Measurements from ENCODE around the gene OR1C1. TPM values are rescaled to one million over a fixed set of nuclear protein-coding genes. Genes with fewer than 3 reads are reported as not detected.
"Not testable (repeated sequence)": the region's sequence is repeated elsewhere in the genome, so short reads cannot be mapped to it uniquely, and the experiment has no call there.

OR1C1 gene
- total RNA-seq, 1 donor from 2014 or later, result not detected

DNA sequence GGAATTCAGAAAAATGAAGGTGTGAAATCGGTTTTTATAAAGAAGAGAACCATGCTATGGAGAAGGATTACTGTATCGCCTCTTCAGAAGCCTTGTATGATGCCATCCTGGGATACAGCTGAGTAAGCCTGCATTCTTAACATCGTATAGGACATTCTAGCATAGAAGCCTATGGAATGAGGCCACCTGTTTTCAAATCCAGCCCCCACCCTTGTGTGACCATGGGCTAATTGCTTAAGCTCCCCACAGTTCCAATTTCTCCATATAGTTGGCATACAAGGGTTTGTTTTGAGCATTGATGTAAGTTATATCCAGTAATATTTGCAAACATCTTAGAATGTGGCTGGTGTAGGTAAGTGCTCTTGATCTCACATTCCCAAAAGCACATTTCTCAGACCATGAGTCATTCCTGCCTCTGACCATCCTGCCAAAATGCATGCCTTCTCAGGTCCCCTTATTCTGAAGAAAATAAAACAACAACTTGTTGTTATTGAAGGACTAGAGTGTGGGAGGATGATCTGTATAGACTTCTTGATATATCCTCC, 13.9 kb downstream of the OR1C1 start:
- DNase-seq (ENCODE audit: low read depth), result no peak
- no peak for TF ChIP-seq CTCF (conservative IDR thresholded peaks at IDR 0.05; ENCODE audit: low read depth, low read length)
- no peak overlapping the region for H3K4me3 ChIP-seq (ENCODE audit: low read depth, low read length)

GRCh38 chr1:247742215-247742760, 18.1 kb downstream of the OR1C1 start:
- not testable (repeated sequence) for H3K4me3 ChIP-seq (ENCODE audit: low read depth, low read length); DNase-seq (ENCODE audit: low read depth)

GRCh38 chr1:247741756-247742155, 18.6 kb downstream of the OR1C1 start:
- DNase-seq (ENCODE audit: low read depth), result no peak
- H3K4me3 ChIP-seq (ENCODE audit: low read depth, low read length), result no peak overlapping the region
- TF ChIP-seq CTCF (conservative IDR thresholded peaks at IDR 0.05; ENCODE audit: low read depth, low read length), result no peak

DNA sequence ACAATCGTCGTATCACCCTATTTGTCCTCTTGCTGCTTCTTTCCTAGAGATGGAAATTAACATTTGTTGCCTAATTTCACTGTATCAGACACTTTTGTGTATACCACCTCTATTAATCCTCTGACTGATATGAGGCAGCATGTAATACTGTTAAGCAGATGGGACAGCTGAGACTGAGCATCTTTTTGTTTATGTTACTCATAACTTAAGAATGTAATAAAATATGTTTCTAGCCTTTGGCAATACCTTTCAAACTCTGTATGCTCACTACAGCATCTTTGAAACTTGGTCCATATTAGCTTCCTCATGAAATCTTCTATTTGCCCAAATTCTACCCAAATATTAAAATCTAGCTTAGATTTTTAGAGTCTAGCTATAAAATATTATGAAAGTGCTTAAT, 19.6 kb downstream of the OR1C1 start:
- H3K4me3 ChIP-seq (ENCODE audit: low read depth, low read length), result no peak overlapping the region
- TF ChIP-seq CTCF (conservative IDR thresholded peaks at IDR 0.05; ENCODE audit: low read depth, low read length), result no peak
- DNase-seq (ENCODE audit: low read depth), result no peak

DNA sequence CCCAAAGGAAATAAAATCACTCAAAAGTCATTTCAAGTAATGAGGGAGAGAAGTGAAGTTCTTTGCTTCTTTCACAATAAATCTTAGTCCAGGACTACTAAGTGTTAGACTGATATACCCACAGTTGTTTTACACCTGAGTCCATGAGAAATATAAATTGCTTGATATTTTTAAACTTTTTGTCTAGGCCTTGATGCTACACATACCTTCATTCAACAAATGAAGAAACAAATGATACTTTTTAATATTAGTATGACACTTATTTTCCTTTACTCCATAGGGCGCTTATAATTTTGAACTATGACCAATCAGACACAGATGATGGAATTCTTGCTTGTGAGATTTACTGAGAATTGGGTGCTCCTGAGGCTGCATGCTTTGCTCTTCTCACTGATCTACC, 22.0 kb downstream of the OR1C1 start, which contains the start of gene OR14K1:
OR14K1 (plus strand) TSS at position 301 of the 400 bp plus-strand sequence; CDS start at position 301, 0 bp downstream.
- no peak for TF ChIP-seq CTCF (conservative IDR thresholded peaks at IDR 0.05; ENCODE audit: low read depth, low read length)

GRCh38 chr1:247721222-247721621, 39.1 kb downstream of the OR1C1 start:
- no peak for TF ChIP-seq CTCF (conservative IDR thresholded peaks at IDR 0.05; ENCODE audit: low read depth, low read length)
- no peak overlapping the region for H3K4me3 ChIP-seq (ENCODE audit: low read depth, low read length)
- DNase-seq (ENCODE audit: low read depth), result no peak

More for the DNA sequence above, 22.0 kb downstream of the OR1C1 start, which contains the start of gene OR14K1:
- no peak for DNase-seq (ENCODE audit: low read depth)
- no peak within 1 kb of the TSS for H3K4me3 ChIP-seq (ENCODE audit: low read depth, low read length)

DNA sequence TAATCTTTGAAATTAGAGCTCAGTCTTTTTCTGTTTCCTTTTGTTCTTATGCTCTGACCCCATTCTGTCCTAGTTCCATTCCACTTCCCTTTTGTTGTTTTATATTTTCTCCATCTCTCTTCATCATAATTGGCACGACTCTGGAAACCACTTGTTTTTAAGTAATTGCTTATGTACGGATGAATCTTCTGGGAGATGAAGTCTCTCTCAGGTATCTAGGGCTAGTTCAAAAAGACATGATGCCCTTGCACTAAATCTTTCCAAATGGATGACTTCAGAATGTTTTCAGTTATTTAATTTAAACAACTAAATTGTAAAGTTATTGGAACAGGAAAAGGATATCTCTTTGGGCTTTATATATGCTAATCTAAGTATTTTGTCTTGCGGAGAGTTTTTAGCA, 43.8 kb downstream of the OR1C1 start, which contains the start of gene OR6F1:
OR6F1 (minus strand) TSS at position 101 of the 400 bp plus-strand sequence. CDS start 3,891 bp downstream, outside the sequence.
- no peak for TF ChIP-seq CTCF (conservative IDR thresholded peaks at IDR 0.05; ENCODE audit: low read depth, low read length)
- no peak for DNase-seq (ENCODE audit: low read depth)
- no peak within 1 kb of the TSS for H3K4me3 ChIP-seq (ENCODE audit: low read depth, low read length)

Data from epithelial cell of proximal tubule (primary cell).